Suprapubic skin (tissue), 4 donors: ENCODE data around the gene CAPN5.

Source experiments
- CTCF ChIP-seq, 2 donors: fragments of 200-600 bp in 1 of 2; fragments of 450-650 bp in 1 of 2; sonication (generic) in 1 of 2; IDR thresholded peaks; one replicate each; pipeline ENCODE4 v1.5.1; 2016 to 2019; ENCODE audit warnings: antibody characterized with exemption in 2 of 2, mild to moderate bottlenecking in 1 of 2, moderate library complexity in 1 of 2
- EP300 ChIP-seq: sonication (generic); formaldehyde crosslinking; IDR thresholded peaks from one replicate; pipeline ENCODE4 v1.6.1; 2017; ENCODE audit warnings: antibody characterized with exemption
- POLR2A ChIP-seq, 2 donors: fragments of 450-650 bp; IDR thresholded peaks; one replicate each; pipeline ENCODE4 v1.6.1; 2017; ENCODE audit warnings: antibody characterized with exemption in 2 of 2, mild to moderate bottlenecking in 2 of 2, moderate library complexity in 2 of 2
- POLR2AphosphoS5 ChIP-seq, 3 donors: sonication (generic); formaldehyde crosslinking; IDR thresholded peaks; one replicate each; pipeline ENCODE4 v1.6.1; 2017; ENCODE audit warnings: antibody characterized with exemption in 3 of 3

- TF ChIP-seq CTCF (IDR thresholded peaks at IDR 0.05) (no peak), POLR2A (IDR thresholded peaks at IDR 0.05) (no peak), POLR2AphosphoS5 (IDR thresholded peaks at IDR 0.05) (no peak), EP300 (no peak)
Measured at GRCh38 chr11:77106321-77106720, 39.5 kb downstream of the CAPN5 start.
